HCT116 (cell line): Measurements from ENCODE around the gene MAPK4.

Experiments
- CTCF ChIP-seq, 3 experiments: fragments of 200-600 bp in 1 of 3; sonication (generic) in 1 of 3; IDR thresholded peaks in 2 of 3; conservative IDR thresholded peaks in 1 of 3; 2 replicates each; pipeline ENCODE4 v1.5.1; 2012 to 2017; ENCODE audit warnings: low read depth in 2 of 3, low read length in 2 of 3, antibody characterized with exemption in 1 of 3, borderline replicate concordance in 1 of 3, control low read depth in 1 of 3, mild to moderate bottlenecking in 1 of 3, mixed read lengths in 1 of 3, mixed run types in 1 of 3, moderate library complexity in 1 of 3; ENCODE audit not compliant: insufficient read depth in 1 of 3
- EGR1 ChIP-seq: IDR thresholded peaks from 2 replicates; pipeline ENCODE4 v1.6.1; 2012; ENCODE audit warnings: low read depth
- EZH2 ChIP-seq: fragments of 200-600 bp; sonication (generic); IDR thresholded peaks from 2 replicates; pipeline ENCODE4 v1.6.1; 2017; ENCODE audit warnings: antibody characterized with exemption, mixed run types
- EZH2phosphoT487 ChIP-seq: fragments of 200-600 bp; IDR thresholded peaks from 2 replicates; pipeline ENCODE4 v1.6.1; 2018; ENCODE audit warnings: antibody characterized with exemption, borderline replicate concordance
- JUND ChIP-seq: IDR thresholded peaks from 2 replicates; pipeline ENCODE4 v1.6.1; 2012
- POLR2A ChIP-seq: IDR thresholded peaks from 2 replicates; pipeline ENCODE4 v1.7.0; 2011; ENCODE audit warnings: borderline replicate concordance; ENCODE audit not compliant: insufficient read depth, insufficient read length; ENCODE audit errors: extremely low read depth
- POLR2AphosphoS5 ChIP-seq: IDR thresholded peaks from 2 replicates; pipeline ENCODE4 v1.6.1; 2011; ENCODE audit warnings: mild to moderate bottlenecking, low read depth, low read length, moderate library complexity
- RAD21 ChIP-seq: IDR thresholded peaks from 2 replicates; pipeline ENCODE4 v1.6.1; 2012; ENCODE audit warnings: low read depth, mild to moderate bottlenecking
- SP1 ChIP-seq: IDR thresholded peaks from 2 replicates; pipeline ENCODE4 v1.6.1; 2012; ENCODE audit warnings: low read depth
- ZFX ChIP-seq: fragments of 450-650 bp; IDR thresholded peaks from 2 replicates; pipeline ENCODE4 v1.6.1; 2017
- ZNF274 ChIP-seq: fragments of 200-500 bp; sonication (Bioruptor generic); IDR thresholded peaks from 2 replicates; pipeline ENCODE4 v1.6.1; 2014; ENCODE audit warnings: mild to moderate bottlenecking, low read depth, low read length, inconsistent platforms
- TF ChIP-seq, protein P1 (sequence below): IDR thresholded peaks from 2 replicates; pipeline ENCODE4 v1.6.1; 2012

DNA sequence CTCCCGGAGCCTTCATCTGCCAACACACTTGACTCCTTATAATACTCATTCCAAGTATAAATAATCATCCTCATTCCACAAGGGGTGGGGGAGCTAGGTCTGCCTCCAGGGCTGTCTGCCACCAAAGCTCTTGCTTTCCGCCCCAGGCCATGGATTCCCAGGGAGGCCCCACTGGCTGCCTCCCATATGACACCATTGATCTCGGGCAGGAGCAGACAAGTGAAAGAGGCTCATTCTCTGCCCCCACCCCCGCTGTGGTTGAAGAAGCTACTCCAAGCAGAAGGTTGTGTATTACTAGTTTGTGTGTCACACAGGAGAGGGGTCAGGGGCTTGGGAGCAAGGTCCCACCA lies 160.4 kb downstream of the MAPK4 start:
- TF ChIP-seq CTCF (IDR thresholded peaks at IDR 0.05 in 2 of 3, conservative IDR thresholded peaks at IDR 0.05 in 1 of 3; ENCODE audit: borderline replicate concordance in 1 of 3, insufficient read depth in 1 of 3, low read depth in 2 of 3, low read length in 2 of 3) (no peak), ZNF274 (no peak), POLR2AphosphoS5 (no peak), SP1 (no peak), POLR2A (no peak), EGR1 (no peak), JUND (no peak), RAD21 (no peak), ZFX (no peak), EZH2 (no peak), EZH2phosphoT487 (no peak)
- TF ChIP-seq, protein P1, sequence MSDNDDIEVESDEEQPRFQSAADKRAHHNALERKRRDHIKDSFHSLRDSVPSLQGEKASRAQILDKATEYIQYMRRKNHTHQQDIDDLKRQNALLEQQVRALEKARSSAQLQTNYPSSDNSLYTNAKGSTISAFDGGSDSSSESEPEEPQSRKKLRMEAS, result no peak
